ENCODE results near the gene EME1. TPM values are rescaled to one million over a fixed set of nuclear protein-coding genes. Genes with fewer than 3 reads are reported as not detected.
A peak's percentile ranks its signal among the peaks of the same experiment; 100 is the strongest.

EME1 gene
- total and polyA plus RNA-seq, 2 experiments from 2014 or later: 5.2 to 13.4 TPM

GRCh38 chr17:50359005-50359699 is 13.9 kb upstream of the EME1 start:
- TF ChIP-seq CTCF (IDR thresholded peaks at IDR 0.05; ENCODE audit: low read depth, low read length): no peak
- no peak overlapping the region for H3K27ac ChIP-seq
- H3K4me3 ChIP-seq: no peak overlapping the region
- peaks cover 33% of the 10 kb centered on the region for H3K36me3 ChIP-seq
- no peaks in the 10 kb centered on the region for H3K9me3 ChIP-seq (ENCODE audit: low read depth)
- H3K4me1 ChIP-seq (ENCODE audit: low read depth): peaks cover 14% of the 10 kb centered on the region
- no peak for DNase-seq (ENCODE audit: low read depth in 1 of 2, low spot score in 1 of 2)
- H3K27me3 ChIP-seq: no peaks in the 10 kb centered on the region

- Histone ChIP-seq H3K9me3 (ENCODE audit: low read depth) (no peaks in the 10 kb centered on the region), H3K4me3 (no peak overlapping the region), H3K36me3 (peaks cover 25% of the 10 kb centered on the region), H3K4me1 (ENCODE audit: low read depth) (peaks cover 14% of the 10 kb centered on the region), H3K27ac (no peak overlapping the region), H3K27me3 (no peaks in the 10 kb centered on the region)
- no peak for TF ChIP-seq CTCF (IDR thresholded peaks at IDR 0.05; ENCODE audit: low read depth, low read length)
- no peak for DNase-seq (ENCODE audit: low read depth in 1 of 2, low spot score in 1 of 2)
Observed at GRCh38 chr17:50359998-50360461, 13.0 kb upstream of the EME1 start.

DNA sequence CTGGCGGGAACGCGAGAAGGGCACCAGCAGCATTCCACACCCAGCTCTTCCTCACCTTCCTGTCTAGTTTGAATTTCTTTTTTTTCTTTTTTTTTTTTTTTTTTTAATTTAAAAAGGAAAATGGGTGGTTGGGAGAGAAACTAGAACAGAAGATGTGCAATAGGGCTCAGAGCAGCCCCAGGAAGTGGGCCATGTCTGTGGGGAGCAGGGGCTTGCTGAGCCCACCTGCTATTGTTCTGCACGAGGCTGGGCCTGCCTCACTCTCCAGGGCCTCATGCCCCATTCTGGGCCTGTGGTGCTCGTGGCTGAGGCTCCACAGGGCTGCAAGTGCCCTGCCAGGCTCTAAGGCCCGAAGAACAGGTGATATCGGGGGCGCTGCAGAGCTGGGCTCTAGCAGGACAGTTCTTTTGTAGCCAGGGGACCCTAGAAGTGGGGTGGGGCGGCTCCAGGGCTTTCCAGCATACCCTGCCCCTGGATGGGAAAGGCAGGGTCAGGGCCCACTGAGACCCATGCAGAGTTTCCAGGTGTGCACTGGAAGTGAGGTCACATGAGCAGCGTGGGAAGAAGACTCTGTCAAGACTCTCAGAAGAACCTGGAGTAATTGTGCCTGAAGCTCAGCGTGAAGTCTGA is 12.4 kb upstream of the EME1 start:
- Histone ChIP-seq H3K9me3 (ENCODE audit: low read depth) (no peaks in the 10 kb centered on the region), H3K27ac (peak overlapping the region; percentile 36), H3K27me3 (no peaks in the 10 kb centered on the region), H3K4me1 (ENCODE audit: low read depth) (peaks cover 14% of the 10 kb centered on the region), H3K36me3 (peaks cover 21% of the 10 kb centered on the region), H3K4me3 (no peak overlapping the region)
- no peak for DNase-seq (ENCODE audit: low read depth in 1 of 2, low spot score in 1 of 2)
- TF ChIP-seq CTCF (IDR thresholded peaks at IDR 0.05; ENCODE audit: low read depth, low read length): no peak

- peaks cover 9% of the 10 kb centered on the region for H3K36me3 ChIP-seq
- H3K4me3 ChIP-seq: no peak overlapping the region
- peak; percentile 74 to 84 for DNase-seq (ENCODE audit: low read depth in 1 of 2, low spot score in 1 of 2)
Observed at GRCh38 chr17:50361561-50362480, 11.2 kb upstream of the EME1 start.

More at GRCh38 chr17:50361561-50362480, 11.2 kb upstream of the EME1 start:
- no peaks in the 10 kb centered on the region for H3K9me3 ChIP-seq (ENCODE audit: low read depth)
- peak overlapping the region; percentile 36 for H3K27ac ChIP-seq
- TF ChIP-seq CTCF (IDR thresholded peaks at IDR 0.05; ENCODE audit: low read depth, low read length): peak; percentile 85
- H3K4me1 ChIP-seq (ENCODE audit: low read depth): peaks cover 14% of the 10 kb centered on the region
- H3K27me3 ChIP-seq: no peaks in the 10 kb centered on the region
